H1 (cell line): ENCODE data around the gene LSG1.

ENCODE experiments used
- EZH2 ChIP-seq: fragments of 200-600 bp; sonication (generic); IDR thresholded peaks from 2 replicates; pipeline ENCODE4 v1.7.1; 2012; ENCODE audit warnings: low read depth, mild to moderate bottlenecking, moderate library complexity, low read length, inconsistent platforms; ENCODE audit not compliant: severe bottlenecking
- TAF1 ChIP-seq: IDR thresholded peaks from 2 replicates; pipeline ENCODE4 v1.6.1; 2011; ENCODE audit warnings: mild to moderate bottlenecking, low read depth, low read length
- TBP ChIP-seq: IDR thresholded peaks from 2 replicates; pipeline ENCODE4 v1.6.1; 2011; ENCODE audit warnings: low read depth, low read length, improper control_type of control experiment
- TF ChIP-seq, protein P1 (sequence below), 3 experiments: IDR thresholded peaks; 1 replicate in 2 of 3; 2 replicates in 1 of 3; pipeline versions ENCODE4 v1.5.1 to v1.6.1; 2011; ENCODE audit warnings: low read length in 3 of 3, mild to moderate bottlenecking in 3 of 3, inconsistent platforms in 2 of 3, low read depth in 1 of 3, moderate library complexity in 1 of 3; ENCODE audit not compliant: insufficient read depth in 1 of 3; ENCODE audit errors: control extremely low read depth in 1 of 3
- TF ChIP-seq, protein P2 (sequence below): IDR thresholded peaks from 2 replicates; pipeline ENCODE4 v1.6.1; 2011; ENCODE audit warnings: low read length, improper control_type of control experiment

DNA sequence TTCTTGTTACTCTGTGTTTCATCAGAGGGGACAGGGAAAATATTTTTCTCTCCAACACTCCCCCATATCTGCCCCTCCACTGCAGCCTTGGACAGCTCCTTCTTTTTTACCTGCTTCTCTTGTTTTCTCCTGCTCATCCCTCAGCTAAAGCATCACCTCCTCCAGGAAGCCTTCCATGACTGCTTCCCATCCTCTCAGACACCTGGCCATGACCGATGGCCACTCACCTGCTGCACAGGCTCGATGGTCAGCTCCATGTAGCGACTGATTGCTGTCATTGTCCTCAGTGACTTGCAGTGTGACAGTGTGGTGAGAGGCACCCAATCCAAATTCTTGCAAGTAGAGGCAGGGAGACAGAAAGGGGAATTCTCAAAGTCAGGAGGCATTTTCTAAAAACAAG is 61.3 kb downstream of the LSG1 start:
- TF ChIP-seq TBP (no peak), EZH2 (no peak), TAF1 (no peak)
- TF ChIP-seq, protein P1, sequence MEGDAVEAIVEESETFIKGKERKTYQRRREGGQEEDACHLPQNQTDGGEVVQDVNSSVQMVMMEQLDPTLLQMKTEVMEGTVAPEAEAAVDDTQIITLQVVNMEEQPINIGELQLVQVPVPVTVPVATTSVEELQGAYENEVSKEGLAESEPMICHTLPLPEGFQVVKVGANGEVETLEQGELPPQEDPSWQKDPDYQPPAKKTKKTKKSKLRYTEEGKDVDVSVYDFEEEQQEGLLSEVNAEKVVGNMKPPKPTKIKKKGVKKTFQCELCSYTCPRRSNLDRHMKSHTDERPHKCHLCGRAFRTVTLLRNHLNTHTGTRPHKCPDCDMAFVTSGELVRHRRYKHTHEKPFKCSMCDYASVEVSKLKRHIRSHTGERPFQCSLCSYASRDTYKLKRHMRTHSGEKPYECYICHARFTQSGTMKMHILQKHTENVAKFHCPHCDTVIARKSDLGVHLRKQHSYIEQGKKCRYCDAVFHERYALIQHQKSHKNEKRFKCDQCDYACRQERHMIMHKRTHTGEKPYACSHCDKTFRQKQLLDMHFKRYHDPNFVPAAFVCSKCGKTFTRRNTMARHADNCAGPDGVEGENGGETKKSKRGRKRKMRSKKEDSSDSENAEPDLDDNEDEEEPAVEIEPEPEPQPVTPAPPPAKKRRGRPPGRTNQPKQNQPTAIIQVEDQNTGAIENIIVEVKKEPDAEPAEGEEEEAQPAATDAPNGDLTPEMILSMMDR (IDR thresholded peaks at IDR 0.05; ENCODE audit: control extremely low read depth in 1 of 3, insufficient read depth in 1 of 3, low read depth in 1 of 3, low read length in 3 of 3) = no peak
- TF ChIP-seq, protein P2, sequence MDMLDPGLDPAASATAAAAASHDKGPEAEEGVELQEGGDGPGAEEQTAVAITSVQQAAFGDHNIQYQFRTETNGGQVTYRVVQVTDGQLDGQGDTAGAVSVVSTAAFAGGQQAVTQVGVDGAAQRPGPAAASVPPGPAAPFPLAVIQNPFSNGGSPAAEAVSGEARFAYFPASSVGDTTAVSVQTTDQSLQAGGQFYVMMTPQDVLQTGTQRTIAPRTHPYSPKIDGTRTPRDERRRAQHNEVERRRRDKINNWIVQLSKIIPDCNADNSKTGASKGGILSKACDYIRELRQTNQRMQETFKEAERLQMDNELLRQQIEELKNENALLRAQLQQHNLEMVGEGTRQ = no peak
